Measurements from ENCODE around the gene MVB12B. TPM values are rescaled to one million over a fixed set of nuclear protein-coding genes. Genes with fewer than 3 reads are reported as not detected.

MVB12B gene
- total RNA-seq, 1 donor from 2014 or later, result 16.5 TPM

DNA sequence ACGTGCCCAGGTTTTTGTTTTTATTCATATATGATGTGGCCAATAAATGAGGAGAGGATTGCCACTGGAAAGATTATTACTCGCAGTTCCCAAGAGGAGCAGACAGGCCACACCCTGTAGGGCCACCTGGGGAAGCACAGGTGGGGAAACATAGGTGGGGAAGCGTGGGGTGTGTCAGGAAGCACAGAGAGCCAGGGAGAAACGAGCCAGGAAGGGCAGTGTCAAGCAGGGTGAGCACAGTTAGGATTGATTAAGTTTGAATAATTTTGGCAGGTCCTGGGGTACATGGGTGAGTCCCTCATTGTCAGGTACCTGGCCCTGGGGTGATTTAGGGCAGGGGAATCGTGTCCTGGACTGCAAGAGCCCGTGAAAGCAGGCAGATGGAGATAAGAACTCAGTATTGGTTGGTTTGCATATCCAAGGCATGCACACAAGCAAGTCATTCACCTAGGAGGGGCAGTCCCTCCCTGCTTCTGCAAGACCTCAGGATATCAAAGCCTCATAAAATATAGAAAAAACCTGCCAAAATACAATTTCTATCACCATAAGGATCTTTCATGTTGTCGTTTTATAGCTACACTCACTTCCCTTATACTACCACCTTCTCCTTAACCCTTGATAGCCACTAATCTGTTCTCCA lies 22.4 kb downstream of the MVB12B start:
- no peaks in the 10 kb centered on the region for H3K9me3 ChIP-seq
- TF ChIP-seq, protein P1, sequence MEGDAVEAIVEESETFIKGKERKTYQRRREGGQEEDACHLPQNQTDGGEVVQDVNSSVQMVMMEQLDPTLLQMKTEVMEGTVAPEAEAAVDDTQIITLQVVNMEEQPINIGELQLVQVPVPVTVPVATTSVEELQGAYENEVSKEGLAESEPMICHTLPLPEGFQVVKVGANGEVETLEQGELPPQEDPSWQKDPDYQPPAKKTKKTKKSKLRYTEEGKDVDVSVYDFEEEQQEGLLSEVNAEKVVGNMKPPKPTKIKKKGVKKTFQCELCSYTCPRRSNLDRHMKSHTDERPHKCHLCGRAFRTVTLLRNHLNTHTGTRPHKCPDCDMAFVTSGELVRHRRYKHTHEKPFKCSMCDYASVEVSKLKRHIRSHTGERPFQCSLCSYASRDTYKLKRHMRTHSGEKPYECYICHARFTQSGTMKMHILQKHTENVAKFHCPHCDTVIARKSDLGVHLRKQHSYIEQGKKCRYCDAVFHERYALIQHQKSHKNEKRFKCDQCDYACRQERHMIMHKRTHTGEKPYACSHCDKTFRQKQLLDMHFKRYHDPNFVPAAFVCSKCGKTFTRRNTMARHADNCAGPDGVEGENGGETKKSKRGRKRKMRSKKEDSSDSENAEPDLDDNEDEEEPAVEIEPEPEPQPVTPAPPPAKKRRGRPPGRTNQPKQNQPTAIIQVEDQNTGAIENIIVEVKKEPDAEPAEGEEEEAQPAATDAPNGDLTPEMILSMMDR (IDR thresholded peaks at IDR 0.05), result no peak
- TF ChIP-seq POLR2A (IDR thresholded peaks at IDR 0.05) (no peak), POLR2AphosphoS5 (IDR thresholded peaks at IDR 0.05; ENCODE audit: insufficient read depth in 1 of 2, low read depth in 1 of 2) (no peak)
- no peaks in the 10 kb centered on the region for H3K27me3 ChIP-seq
- H3K4me1 ChIP-seq, result peaks cover 48% of the 10 kb centered on the region
- intact Hi-C loops (cut with DNase I), result no loop called here
- no peak overlapping the region for H3K4me3 ChIP-seq
- no peaks in the 10 kb centered on the region for H3K36me3 ChIP-seq
- peak; percentile 78 to 95 for DNase-seq (ENCODE audit: extremely low spot score in 2 of 2)
- no peak overlapping the region for H3K27ac ChIP-seq

DNA sequence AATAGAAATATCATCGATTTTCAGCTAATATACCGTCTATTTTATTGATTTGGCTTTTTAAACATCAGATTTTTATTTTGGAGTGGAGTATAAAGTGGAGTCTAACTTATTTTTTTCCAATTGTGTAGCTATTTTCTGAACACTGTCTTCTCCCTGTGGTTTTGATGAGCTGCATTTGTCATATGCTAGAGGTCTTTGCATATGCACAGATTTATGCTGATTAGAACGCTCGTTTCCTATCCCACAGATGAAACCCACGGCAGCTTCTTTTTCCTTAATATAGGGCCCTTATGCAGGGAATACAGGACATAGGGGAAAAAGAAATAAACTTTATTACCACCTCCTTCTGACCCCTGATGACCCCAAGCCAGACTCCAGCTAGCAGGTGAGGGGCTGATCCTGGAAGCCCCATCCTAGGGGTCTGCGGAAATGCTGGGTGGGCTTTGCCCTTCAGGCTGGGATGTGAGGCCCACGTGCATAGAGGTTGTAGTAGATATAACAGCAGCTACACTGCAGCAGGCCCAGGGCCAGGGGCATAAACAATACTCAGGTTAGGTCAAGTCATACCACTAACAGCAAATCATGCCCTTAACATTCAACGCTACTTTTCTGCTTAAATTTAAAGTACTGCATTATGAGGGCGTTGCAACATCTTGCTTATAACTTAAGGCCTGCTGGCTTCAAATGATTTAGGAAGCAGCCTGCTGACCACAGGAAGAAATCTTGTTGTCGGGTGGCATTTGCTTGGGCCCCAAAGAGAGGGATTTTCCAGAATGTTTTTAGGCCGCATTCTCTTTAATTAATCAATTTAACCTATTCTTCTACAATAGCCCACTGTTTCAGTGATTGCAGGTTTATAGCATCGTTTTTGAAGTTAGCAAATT lies 28.5 kb downstream of the MVB12B start:
- intact Hi-C loops (cut with DNase I), result no loop called here
- no peak for DNase-seq (ENCODE audit: extremely low spot score in 2 of 2)
- H3K27ac ChIP-seq, result no peak overlapping the region
- no peak overlapping the region for H3K4me3 ChIP-seq
- H3K9me3 ChIP-seq, result no peaks in the 10 kb centered on the region
- peaks cover 21% of the 10 kb centered on the region for H3K4me1 ChIP-seq
- TF ChIP-seq POLR2AphosphoS5 (IDR thresholded peaks at IDR 0.05; ENCODE audit: insufficient read depth in 1 of 2, low read depth in 1 of 2) (no peak), POLR2A (IDR thresholded peaks at IDR 0.05) (no peak)
- TF ChIP-seq, protein P1 (IDR thresholded peaks at IDR 0.05), result no peak
- H3K36me3 ChIP-seq, result no peaks in the 10 kb centered on the region
- no peaks in the 10 kb centered on the region for H3K27me3 ChIP-seq

DNA sequence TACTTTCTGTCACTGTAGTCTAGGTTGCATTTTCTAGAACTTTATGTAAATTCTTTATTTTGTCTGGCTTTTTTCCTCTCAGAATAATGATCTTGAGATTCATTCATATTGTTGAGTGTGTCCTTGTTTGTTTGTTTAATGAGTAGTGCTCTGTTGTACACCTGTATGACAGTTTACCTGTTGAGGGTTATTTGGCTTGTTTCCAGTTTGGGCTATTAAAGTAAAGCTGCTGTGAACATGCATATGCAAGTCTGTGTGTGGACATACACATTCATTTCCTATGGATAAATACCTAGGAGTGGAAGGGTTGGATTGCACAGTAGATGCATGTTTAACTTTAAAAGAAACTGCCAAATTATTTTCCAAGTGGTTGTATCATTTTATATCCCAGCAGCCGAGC lies 30.4 kb downstream of the MVB12B start:
- intact Hi-C loops (cut with DNase I), result no loop called here
- Histone ChIP-seq H3K4me3 (no peak overlapping the region), H3K27ac (no peak overlapping the region), H3K9me3 (peaks cover 8% of the 10 kb centered on the region), H3K4me1 (peaks cover 20% of the 10 kb centered on the region), H3K27me3 (no peaks in the 10 kb centered on the region), H3K36me3 (no peaks in the 10 kb centered on the region)
- TF ChIP-seq POLR2AphosphoS5 (IDR thresholded peaks at IDR 0.05; ENCODE audit: insufficient read depth in 1 of 2, low read depth in 1 of 2) (no peak), POLR2A (IDR thresholded peaks at IDR 0.05) (no peak)
- TF ChIP-seq, protein P1 (IDR thresholded peaks at IDR 0.05), result no peak
- DNase-seq (ENCODE audit: extremely low spot score in 2 of 2), result no peak

DNA sequence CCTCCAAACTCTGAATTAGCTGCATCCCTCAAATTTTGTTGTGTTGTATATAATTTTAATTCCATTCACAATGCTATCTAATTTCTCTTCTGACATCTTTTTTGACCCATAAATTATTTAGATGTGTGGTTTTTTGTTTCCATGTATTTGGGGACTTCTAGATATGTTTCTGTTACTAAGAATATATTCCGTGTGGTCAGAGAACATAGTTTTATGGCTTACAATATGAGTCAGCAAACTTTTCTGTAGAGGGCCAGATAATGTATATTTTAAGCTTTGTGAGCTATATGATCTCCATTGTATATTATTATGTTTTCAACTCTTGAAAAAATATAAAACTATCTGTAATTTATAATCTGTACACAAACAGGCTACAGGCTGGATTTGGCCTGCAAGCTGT lies 33.4 kb downstream of the MVB12B start:
- intact Hi-C loops (cut with DNase I), result no loop called here
- H3K9me3 ChIP-seq, result peaks cover 11% of the 10 kb centered on the region
- no peak overlapping the region for H3K4me3 ChIP-seq
- peaks cover 11% of the 10 kb centered on the region for H3K4me1 ChIP-seq
- no peaks in the 10 kb centered on the region for H3K36me3 ChIP-seq
- no peak for DNase-seq (ENCODE audit: extremely low spot score in 2 of 2)
- TF ChIP-seq, protein P1 (IDR thresholded peaks at IDR 0.05), result no peak
- no peak for TF ChIP-seq POLR2A (IDR thresholded peaks at IDR 0.05)
- no peak for TF ChIP-seq POLR2AphosphoS5 (IDR thresholded peaks at IDR 0.05; ENCODE audit: insufficient read depth in 1 of 2, low read depth in 1 of 2)
- no peaks in the 10 kb centered on the region for H3K27me3 ChIP-seq
- H3K27ac ChIP-seq, result no peak overlapping the region

DNA sequence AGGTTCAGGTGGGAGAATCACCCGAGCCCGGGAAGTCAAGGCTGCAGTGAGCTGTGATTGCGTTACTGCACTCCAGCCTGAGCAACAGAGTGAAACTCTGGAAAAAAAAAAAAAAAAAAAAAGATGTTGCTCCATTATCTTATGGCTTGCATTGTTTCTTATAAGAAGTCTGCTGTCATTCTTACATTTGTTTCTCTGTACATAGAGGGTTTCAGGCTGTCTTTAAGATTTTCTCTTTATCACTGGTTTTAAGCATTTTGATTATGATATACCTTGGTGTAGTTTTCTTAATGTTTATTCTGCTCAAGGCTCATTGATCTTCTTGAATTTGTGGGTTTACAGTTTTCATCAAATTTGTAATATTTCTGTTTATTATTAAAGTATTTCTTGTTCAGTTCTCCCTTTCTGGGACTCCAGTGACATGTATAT lies 35.2 kb downstream of the MVB12B start:
- H3K9me3 ChIP-seq, result peaks cover 11% of the 10 kb centered on the region
- H3K27ac ChIP-seq, result no peak overlapping the region
- no peaks in the 10 kb centered on the region for H3K36me3 ChIP-seq
- no peaks in the 10 kb centered on the region for H3K27me3 ChIP-seq
- intact Hi-C loops (cut with DNase I), result no loop called here
- no peak for DNase-seq (ENCODE audit: extremely low spot score in 2 of 2)
- no peak overlapping the region for H3K4me3 ChIP-seq
- TF ChIP-seq POLR2AphosphoS5 (IDR thresholded peaks at IDR 0.05; ENCODE audit: insufficient read depth in 1 of 2, low read depth in 1 of 2), result no peak
- no peak for TF ChIP-seq POLR2A (IDR thresholded peaks at IDR 0.05)
- TF ChIP-seq, protein P1 (IDR thresholded peaks at IDR 0.05), result no peak
- peaks cover 27% of the 10 kb centered on the region for H3K4me1 ChIP-seq

Measured in vagina (tissue), 2 donors.